ENCODE results near the gene TK1. TPM values are rescaled to one million over a fixed set of nuclear protein-coding genes. Genes with fewer than 3 reads are reported as not detected.
A peak's percentile ranks its signal among the peaks of the same experiment; 100 is the strongest.

Gene TK1
- polyA plus RNA-seq, 2 of the 4 experiments (the other 2 are of a cell fraction), result 90.9 to 355 TPM

DNA sequence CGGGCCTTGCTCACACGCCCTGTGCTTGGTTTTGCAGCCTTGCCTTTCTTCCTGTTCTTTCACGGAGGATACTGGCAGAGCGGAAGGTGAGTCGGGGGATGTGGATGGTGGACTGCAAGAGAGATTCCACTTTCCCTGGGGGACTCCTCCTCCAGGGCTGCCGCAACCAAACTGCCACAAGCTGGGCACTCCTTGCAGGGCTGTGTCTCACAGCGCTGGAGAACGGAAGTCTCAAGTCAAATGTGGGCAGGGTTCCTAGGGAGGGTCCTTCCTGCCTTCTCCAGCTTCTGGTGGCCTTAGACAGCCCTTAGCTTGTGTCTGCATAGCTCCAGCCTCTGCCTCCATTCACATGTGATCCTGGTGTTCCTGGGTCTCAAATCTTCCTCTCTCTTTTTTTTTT is 15.8 kb upstream of the TK1 start (continued):
- TF ChIP-seq, protein P1, sequence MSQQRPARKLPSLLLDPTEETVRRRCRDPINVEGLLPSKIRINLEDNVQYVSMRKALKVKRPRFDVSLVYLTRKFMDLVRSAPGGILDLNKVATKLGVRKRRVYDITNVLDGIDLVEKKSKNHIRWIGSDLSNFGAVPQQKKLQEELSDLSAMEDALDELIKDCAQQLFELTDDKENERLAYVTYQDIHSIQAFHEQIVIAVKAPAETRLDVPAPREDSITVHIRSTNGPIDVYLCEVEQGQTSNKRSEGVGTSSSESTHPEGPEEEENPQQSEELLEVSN (IDR thresholded peaks at IDR 0.05; ENCODE audit: borderline replicate concordance, low read depth), result no peak
- TF ChIP-seq KDM1A (IDR thresholded peaks at IDR 0.05; ENCODE audit: low read depth) (no peak), RARB (CRISPR knock-in tag; IDR thresholded peaks at IDR 0.05) (no peak)

GRCh38 chr17:78200451-78200850 is 13.6 kb upstream of the TK1 start:
- no peak for FAIRE-seq
- Histone ChIP-seq H3K4me3 (no peak overlapping the region), H3K4me2 (no peak overlapping the region), H3K9me3 (no peaks in the 10 kb centered on the region), H3K4me1 (no peaks in the 10 kb centered on the region), H3K27ac (no peak overlapping the region)
- DNase-seq (ENCODE audit: low read depth in 1 of 2, low spot score in 1 of 2), result no peak
- TF ChIP-seq, protein P2, sequence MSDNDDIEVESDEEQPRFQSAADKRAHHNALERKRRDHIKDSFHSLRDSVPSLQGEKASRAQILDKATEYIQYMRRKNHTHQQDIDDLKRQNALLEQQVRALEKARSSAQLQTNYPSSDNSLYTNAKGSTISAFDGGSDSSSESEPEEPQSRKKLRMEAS (IDR thresholded peaks at IDR 0.05), result no peak
- TF ChIP-seq, protein P3, sequence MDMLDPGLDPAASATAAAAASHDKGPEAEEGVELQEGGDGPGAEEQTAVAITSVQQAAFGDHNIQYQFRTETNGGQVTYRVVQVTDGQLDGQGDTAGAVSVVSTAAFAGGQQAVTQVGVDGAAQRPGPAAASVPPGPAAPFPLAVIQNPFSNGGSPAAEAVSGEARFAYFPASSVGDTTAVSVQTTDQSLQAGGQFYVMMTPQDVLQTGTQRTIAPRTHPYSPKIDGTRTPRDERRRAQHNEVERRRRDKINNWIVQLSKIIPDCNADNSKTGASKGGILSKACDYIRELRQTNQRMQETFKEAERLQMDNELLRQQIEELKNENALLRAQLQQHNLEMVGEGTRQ (IDR thresholded peaks at IDR 0.05), result no peak
- TF ChIP-seq MAZ (IDR thresholded peaks at IDR 0.05; ENCODE audit: borderline replicate concordance, low read depth, low read length), result no peak
- TF ChIP-seq MAFK (IDR thresholded peaks at IDR 0.05; ENCODE audit: partially characterized antibody), result no peak
- TF ChIP-seq KDM5A (IDR thresholded peaks at IDR 0.05), result no peak
- TF ChIP-seq JUN (IDR thresholded peaks at IDR 0.05), result no peak
- no peak for TF ChIP-seq ZC3H11A (IDR thresholded peaks at IDR 0.05)
- TF ChIP-seq HEYL (CRISPR knock-in tag; IDR thresholded peaks at IDR 0.05), result no peak
- TF ChIP-seq NR3C1 (IDR thresholded peaks at IDR 0.05), result no peak
- TF ChIP-seq JUNB (IDR thresholded peaks at IDR 0.05), result no peak
- TF ChIP-seq, protein P1 (IDR thresholded peaks at IDR 0.05; ENCODE audit: borderline replicate concordance, low read depth), result no peak
- no peak for ATAC-seq
- POLR2A ChIA-PET, result no interaction called here
- CTCF ChIA-PET, result interaction anchor here (0.6 to 13.4 kb wide), 5 partner anchors 15 to 161 kb away, joined by 3 to 86 read pairs (median 16); partner anchors contain the start of genes AFMID and TK1
- 89% methylated on average over 6 of the region's 6 CpGs for WGBS (ENCODE audit: missing lambda C conversion rate)

DNA sequence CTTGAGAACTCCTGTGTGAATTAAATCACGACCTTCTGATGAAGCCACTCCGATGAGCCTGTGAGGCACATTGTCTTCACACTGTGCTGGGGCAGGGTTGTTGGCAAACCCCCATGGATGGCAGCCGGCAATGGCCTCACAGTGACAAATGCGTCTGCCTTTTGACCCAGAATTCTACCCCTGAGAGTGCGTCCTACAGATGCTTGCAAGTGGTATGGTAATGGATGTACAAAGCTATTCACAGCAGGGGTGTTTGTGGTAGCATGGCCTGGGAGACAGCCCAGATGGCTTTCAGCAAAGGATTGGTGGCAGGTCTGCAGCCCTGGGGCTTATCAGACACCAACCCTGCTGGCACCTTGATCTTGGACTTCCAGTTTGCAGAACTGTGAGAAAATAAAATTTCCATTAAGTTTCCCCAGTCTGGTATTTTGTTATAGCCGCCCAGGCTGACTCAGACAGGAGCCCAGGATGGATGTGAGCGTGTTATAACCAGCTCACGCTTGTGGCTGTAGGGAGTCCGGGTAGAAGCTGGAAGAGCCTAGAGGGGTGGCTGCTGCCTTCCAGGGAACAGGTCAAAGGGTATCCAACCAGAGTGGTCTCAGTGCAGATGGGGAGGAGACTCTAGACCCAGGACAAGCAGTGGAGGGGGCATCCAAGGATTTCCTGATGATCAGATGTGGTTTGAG is 10.4 kb upstream of the TK1 start:
- no peaks in the 10 kb centered on the region for H3K9me3 ChIP-seq
- no peak for FAIRE-seq
- no peak overlapping the region for H3K4me3 ChIP-seq
- POLR2A ChIA-PET, result interaction anchor here (1.3 kb wide), 1 partner anchor 239 kb away, joined by 3 read pairs; the partner anchor contains the start of gene TNRC6C
- CTCF ChIA-PET, result interaction anchor here (0.6 to 13.4 kb wide), 8 partner anchors 10 to 113 kb away, joined by 3 to 86 read pairs (median 6); partner anchors contain the start of genes AFMID and TK1
- H3K4me1 ChIP-seq, result no peaks in the 10 kb centered on the region
- H3K4me2 ChIP-seq, result no peak overlapping the region
- no peak for DNase-seq (ENCODE audit: low read depth in 1 of 2, low spot score in 1 of 2)
- H3K27ac ChIP-seq, result no peak overlapping the region
- TF ChIP-seq ZNF302 (CRISPR knock-in tag; IDR thresholded peaks at IDR 0.05), result no peak
- TF ChIP-seq, protein P4, sequence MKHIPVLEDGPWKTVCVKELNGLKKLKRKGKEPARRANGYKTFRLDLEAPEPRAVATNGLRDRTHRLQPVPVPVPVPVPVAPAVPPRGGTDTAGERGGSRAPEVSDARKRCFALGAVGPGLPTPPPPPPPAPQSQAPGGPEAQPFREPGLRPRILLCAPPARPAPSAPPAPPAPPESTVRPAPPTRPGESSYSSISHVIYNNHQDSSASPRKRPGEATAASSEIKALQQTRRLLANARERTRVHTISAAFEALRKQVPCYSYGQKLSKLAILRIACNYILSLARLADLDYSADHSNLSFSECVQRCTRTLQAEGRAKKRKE (CRISPR knock-in tag; IDR thresholded peaks at IDR 0.05; ENCODE audit: low read depth), result no peak
- TF ChIP-seq SMC3 (IDR thresholded peaks at IDR 0.05), result no peak
- no peak for TF ChIP-seq KDM1A (IDR thresholded peaks at IDR 0.05; ENCODE audit: low read depth)
- no peak for TF ChIP-seq HOXA7 (CRISPR knock-in tag; IDR thresholded peaks at IDR 0.05)
- TF ChIP-seq FOXS1 (CRISPR knock-in tag; IDR thresholded peaks at IDR 0.05), result no peak
- no peak for TF ChIP-seq REST (IDR thresholded peaks at IDR 0.05)
- no peak for TF ChIP-seq ZSCAN20 (CRISPR knock-in tag; IDR thresholded peaks at IDR 0.05)
- TF ChIP-seq FOSB (CRISPR knock-in tag; IDR thresholded peaks at IDR 0.05), result no peak
- TF ChIP-seq SREBF2 (IDR thresholded peaks at IDR 0.05), result no peak
- no peak for TF ChIP-seq RAD21 (conservative IDR thresholded peaks at IDR 0.05 in 1 of 2, IDR thresholded peaks at IDR 0.05 in 1 of 2)
- TF ChIP-seq ESRRA (IDR thresholded peaks at IDR 0.05; ENCODE audit: borderline replicate concordance, low read length), result no peak
- no peak for TF ChIP-seq CEBPB (IDR thresholded peaks at IDR 0.05)
- no peak for TF ChIP-seq KDM5A (IDR thresholded peaks at IDR 0.05)
- TF ChIP-seq NFE2L2 (conservative IDR thresholded peaks at IDR 0.05; ENCODE audit: low read length), result no peak
- TF ChIP-seq MAZ (IDR thresholded peaks at IDR 0.05; ENCODE audit: borderline replicate concordance, low read depth, low read length), result no peak
- ATAC-seq, result peak in 1 of 2 experiments; percentile 52; a peak in 2 of 6 replicates
- WGBS (ENCODE audit: missing lambda C conversion rate), result 89% methylated on average over 9 of the region's 9 CpGs
